Stimulated activated CD4-positive, alpha-beta T cell treated with anti-CD3 and anti-CD28 coated beads, Interleukin-2, amount 100 ng/mL, for 24 hours (primary cell): ENCODE data around the gene CDON.
A peak's percentile ranks its signal among the peaks of the same experiment; 100 is the strongest.

ENCODE experiments used
- DNase-seq, 2 donors: peaks; one replicate each; pipeline ENCODE4 v3.0.0-alpha.2; 2020

Gene CDON

GRCh38 chr11:125942771-125943428 lies 119.8 kb downstream of the CDON start:
- no peak for DNase-seq

- DNase-seq: peak; percentile 59 to 72
Observed at GRCh38 chr11:125941619-125942611, 120.8 kb downstream of the CDON start.

- DNase-seq: no peak
Observed at GRCh38 chr11:125941267-125941618, 121.4 kb downstream of the CDON start.

- no peak for DNase-seq
Observed at GRCh38 chr11:125940145-125940544, 122.5 kb downstream of the CDON start.

- DNase-seq: peak in 1 of 2 donors; percentile 7
Observed at GRCh38 chr11:125939081-125939521, 123.6 kb downstream of the CDON start.

- no peak for DNase-seq
Observed at GRCh38 chr11:125938418-125938817, 124.2 kb downstream of the CDON start.

- no peak for DNase-seq
Observed at GRCh38 chr11:125935618-125936199, 127.0 kb downstream of the CDON start.

GRCh38 chr11:125935056-125935455 lies 127.6 kb downstream of the CDON start:
- no peak for DNase-seq

- no peak for DNase-seq
Observed at GRCh38 chr11:125934473-125934872, 128.2 kb downstream of the CDON start.

- DNase-seq: no peak
Observed at GRCh38 chr11:125933030-125933813, 129.4 kb downstream of the CDON start.

GRCh38 chr11:125932301-125932700 lies 130.4 kb downstream of the CDON start:
- DNase-seq: no peak

GRCh38 chr11:125931668-125932067 lies 131.0 kb downstream of the CDON start:
- DNase-seq: no peak

- no peak for DNase-seq
Observed at GRCh38 chr11:125931116-125931515, 131.6 kb downstream of the CDON start.

- DNase-seq: no peak
Observed at GRCh38 chr11:125930076-125930450, 132.6 kb downstream of the CDON start.

GRCh38 chr11:125929445-125930075 lies 133.1 kb downstream of the CDON start:
- DNase-seq: no peak

GRCh38 chr11:125926682-125927081 lies 136.0 kb downstream of the CDON start:
- no peak for DNase-seq

GRCh38 chr11:125925804-125926203 lies 136.9 kb downstream of the CDON start:
- DNase-seq: no peak

GRCh38 chr11:125925247-125925740 lies 137.4 kb downstream of the CDON start:
- DNase-seq: no peak

GRCh38 chr11:125924384-125925007 lies 138.2 kb downstream of the CDON start:
- no peak for DNase-seq

- DNase-seq: no peak
Observed at GRCh38 chr11:125923633-125924032, 139.0 kb downstream of the CDON start.

GRCh38 chr11:125923012-125923579 lies 139.6 kb downstream of the CDON start:
- peak; percentile 53 to 60 for DNase-seq
